CD4-positive, alpha-beta T cell treated with Interleukin-17A for 1 hour (primary cell): Measurements from ENCODE around the gene KLHL21.

ENCODE experiments used
- DNase-seq: peaks from one replicate; pipeline ENCODE4 v3.0.0-alpha.2; 2020

KLHL21 gene

GRCh38 chr1:6546326-6546725, 56.3 kb downstream of the KLHL21 start:
- no peak for DNase-seq

GRCh38 chr1:6545276-6546112, 57.2 kb downstream of the KLHL21 start:
- peak; percentile 13 for DNase-seq

GRCh38 chr1:6544831-6545230, 57.8 kb downstream of the KLHL21 start:
- DNase-seq = no peak
